Stimulated activated CD4-positive, alpha-beta T cell treated with anti-CD3 and anti-CD28 coated beads, Interleukin-15, amount 100 ng/mL, for 1 hour (primary cell): ENCODE measurements around the gene POU2AF3.

Source experiments
- DNase-seq, 2 donors: peaks; one replicate each; pipeline ENCODE4 v3.0.0-alpha.2; 2020; ENCODE audit warnings: low read depth in 1 of 2, low spot score in 1 of 2

The POU2AF3 gene

DNA sequence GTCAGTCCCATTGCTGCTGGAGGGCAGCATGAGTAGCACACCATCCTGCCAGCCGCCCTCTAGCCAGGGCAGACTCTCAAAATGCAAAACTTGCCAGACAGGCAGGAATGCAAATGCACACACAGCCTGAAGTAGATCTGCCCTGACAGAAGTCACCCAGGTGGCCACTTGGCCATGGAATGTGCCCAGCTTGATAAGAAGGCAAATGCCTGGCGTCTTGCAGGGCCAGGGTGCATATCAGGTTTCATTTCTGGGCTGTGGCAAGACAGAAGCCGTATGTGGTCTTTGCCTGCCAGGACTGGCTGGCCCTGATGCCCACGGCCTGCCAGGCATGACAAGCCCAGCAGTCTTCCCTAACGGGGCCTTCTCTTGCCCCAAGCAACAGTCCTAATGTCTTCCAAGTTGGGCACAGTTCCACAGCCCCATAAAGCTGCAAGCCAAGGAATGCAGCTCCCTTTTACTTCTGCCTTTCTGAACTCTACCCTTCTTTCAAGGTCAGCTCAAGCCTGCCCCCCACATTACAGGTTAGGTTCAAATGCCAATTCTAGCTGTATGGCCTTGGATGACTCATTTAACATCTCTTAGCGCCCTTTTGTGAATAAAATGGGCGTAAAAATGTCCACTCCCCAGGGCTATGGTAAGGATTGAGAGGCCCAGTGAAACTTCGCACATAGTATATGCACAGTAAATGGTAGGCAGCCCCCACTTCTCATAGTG, 29.7 kb downstream of the POU2AF3 start:
- no peak for DNase-seq

- DNase-seq: no peak
Measured at GRCh38 chr11:111329306-111330204, 31.2 kb downstream of the POU2AF3 start.

GRCh38 chr11:111330234-111330893, 32.0 kb downstream of the POU2AF3 start:
- DNase-seq: no peak

GRCh38 chr11:111331711-111332479, 33.5 kb downstream of the POU2AF3 start:
- no peak for DNase-seq

DNA sequence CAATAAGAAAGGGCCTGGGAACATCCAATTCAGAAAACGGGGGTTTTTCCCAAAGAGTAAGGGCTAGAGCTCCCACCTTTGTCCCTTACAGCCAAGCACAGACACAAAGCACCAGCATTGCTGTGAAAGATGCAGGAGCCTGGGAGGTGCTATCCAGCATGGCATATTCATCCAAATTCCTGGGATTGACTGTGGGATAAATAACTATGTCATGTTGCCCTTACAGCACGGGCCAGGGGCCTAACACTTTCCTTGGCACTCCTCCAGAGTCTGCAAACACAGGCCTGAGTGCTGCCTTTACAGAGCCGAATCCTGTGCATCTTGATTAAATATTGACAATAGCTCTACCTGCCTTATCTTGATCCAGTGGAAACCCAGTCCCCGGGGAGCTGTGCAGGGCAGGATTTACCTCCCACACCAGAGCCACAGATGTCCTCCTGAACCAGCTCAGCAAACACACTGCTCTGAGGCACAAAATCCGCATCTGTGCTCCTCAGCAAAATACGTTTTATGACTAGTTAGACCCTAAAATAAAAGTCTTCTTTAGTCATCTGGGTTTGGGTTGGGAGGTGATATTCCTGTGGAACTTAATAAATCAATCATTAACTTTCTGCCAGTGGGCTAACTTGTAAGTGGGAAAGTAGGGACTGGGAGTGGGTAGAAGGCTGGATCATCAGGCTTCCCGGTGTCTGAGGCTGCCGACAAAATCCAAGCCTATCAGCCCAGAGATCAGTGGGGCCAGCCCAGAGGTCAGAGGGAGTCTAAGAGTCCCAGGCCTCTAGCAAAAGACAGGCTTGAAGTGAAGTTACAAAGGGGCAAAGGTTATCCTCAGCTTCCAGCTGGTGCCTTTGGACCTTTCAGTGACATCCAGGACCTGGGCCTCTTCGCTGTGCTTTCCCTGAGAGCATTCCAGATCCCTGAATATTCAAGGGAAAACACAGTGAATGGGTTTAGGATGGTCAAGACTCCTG, 36.5 kb downstream of the POU2AF3 start:
- no peak for DNase-seq

DNA sequence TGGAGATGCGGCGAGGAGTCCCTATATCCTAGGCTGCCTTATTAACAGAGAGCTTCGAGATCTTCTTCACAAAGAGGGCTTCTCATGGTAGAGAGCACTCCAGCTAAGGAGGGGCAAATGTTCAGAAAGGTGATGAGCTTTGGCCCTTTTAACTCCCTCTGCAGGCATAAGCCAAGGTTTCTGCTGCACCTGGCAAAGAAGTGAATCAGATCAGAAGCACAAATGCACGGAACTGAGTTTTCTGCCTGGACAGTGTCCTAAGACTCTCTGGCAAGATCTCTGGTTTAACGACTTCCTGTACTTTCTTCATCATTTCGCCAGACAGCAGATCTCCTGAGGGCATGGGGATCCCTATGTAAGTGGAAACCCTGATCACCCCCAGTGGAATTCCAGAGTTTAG, 37.2 kb downstream of the POU2AF3 start:
- no peak for DNase-seq

DNA sequence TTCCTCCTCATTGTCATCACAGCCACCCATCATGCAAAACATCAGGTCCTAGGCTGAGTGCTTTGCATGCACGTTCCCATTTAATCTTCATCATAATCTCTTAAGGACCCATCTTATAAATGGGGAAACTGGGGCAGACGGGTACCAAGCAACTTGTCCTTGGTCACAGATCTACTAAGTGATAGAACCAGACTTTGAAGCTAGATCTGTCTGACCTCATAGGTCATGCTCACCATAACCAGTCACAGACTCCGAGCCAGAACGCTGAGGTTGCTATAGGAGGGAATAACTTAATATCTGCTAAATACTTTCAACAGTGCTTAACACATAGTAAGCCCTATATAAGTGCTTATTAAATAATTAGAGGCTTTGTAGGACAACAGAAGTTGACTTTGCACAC, 37.7 kb downstream of the POU2AF3 start:
- no peak for DNase-seq

DNA sequence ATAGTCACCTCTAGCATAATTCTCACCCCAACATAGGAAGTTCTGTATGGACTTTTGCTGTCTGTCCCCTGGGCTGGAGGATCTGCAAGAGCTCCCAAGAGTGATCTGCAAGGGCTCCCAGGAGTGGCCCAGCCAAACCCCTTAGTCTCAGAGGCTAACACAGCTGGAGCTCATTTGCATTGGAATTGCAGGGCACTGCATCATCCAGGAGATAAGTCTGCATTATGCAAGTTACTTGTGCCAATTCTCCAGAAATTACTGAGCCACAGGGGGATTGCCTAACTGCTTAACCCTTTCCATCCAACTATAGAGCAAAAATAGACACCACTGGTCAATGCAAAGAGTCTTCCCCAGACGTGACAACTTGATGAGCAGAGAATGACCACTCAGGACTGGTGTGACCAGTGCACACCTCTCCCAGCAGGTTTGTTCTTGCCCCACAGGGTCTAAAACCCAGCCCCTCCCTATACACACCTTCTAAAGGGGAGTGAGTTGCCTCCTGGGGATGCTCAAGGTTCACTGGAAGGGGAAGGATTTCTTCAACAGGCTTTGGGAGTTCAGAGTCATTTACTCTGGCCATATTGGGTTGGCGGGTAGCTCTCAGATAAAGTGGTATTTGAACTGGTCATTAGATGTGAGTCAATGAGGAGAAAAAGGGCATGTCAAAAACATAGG, 38.4 kb downstream of the POU2AF3 start:
- no peak for DNase-seq

- no peak for DNase-seq
Measured at GRCh38 chr11:111339758-111340388, 41.5 kb downstream of the POU2AF3 start.

DNA sequence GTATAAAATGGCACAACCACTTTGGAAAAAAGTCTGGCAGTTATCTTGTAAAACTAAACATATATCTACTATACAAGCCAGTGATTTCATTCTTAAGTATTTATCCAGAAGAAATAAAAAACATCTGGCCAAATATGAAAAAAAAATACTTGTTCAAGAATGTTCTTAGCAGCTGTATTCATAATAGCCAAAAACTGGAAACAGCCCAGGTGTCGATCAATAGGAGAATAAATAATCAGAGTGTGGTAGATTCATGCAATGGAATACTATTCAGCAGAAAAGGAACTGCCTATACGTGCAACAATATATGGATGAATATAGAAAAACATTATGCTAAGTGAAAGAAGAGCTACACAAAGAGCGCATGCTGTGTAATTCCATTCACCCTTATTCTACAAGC, 44.0 kb downstream of the POU2AF3 start:
- DNase-seq: no peak

- DNase-seq: no peak
Measured at GRCh38 chr11:111344032-111344431, 45.7 kb downstream of the POU2AF3 start.

DNA sequence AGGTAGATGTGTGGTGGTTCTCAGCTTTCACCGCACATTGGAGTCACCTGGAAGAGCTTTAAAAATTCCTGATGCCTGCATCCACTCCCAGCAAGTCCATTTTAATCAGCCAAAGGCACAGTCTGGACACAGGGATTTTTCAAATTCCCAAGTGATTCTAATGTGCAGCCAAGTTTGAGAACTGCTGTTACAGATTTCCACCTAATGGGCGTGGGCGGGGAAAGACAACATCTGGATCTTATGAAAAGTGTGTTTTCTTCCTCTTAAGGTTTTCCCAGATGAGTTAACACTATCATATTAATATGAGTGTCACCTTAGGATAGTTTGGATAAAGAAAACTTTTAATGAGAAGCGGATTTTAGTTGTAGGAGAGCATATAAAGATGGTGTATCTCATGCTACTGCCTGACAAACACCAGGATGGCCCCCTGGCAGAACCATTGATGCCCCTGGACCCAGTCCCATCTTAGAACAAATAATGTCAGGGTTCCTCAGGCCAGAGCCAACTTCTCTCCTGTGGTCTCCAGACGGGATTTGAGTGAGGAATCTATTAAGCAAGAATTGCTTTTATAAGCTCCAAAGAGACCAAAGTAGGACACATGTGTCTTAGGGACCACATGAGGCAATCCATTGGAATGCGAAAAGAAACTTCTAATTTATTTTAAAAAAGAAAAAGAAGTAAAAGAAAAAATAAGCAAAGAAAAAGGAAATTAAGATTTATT, 48.8 kb downstream of the POU2AF3 start:
- no peak for DNase-seq

- no peak for DNase-seq
Measured at GRCh38 chr11:111347723-111348115, 49.4 kb downstream of the POU2AF3 start.

- no peak for DNase-seq
Measured at GRCh38 chr11:111348147-111348546, 49.8 kb downstream of the POU2AF3 start.

GRCh38 chr11:111349191-111349695, 50.9 kb downstream of the POU2AF3 start:
- no peak for DNase-seq

GRCh38 chr11:111350811-111351210, 52.5 kb downstream of the POU2AF3 start:
- DNase-seq: no peak

- no peak for DNase-seq
Measured at GRCh38 chr11:111351374-111352055, 53.2 kb downstream of the POU2AF3 start.
